Osteoblast (primary cell): ENCODE data around the gene PRRC2A. TPM values are rescaled to one million over a fixed set of nuclear protein-coding genes. Genes with fewer than 3 reads are reported as not detected.

Experiments
- DNase-seq: peaks from one replicate; pipeline ENCODE4 v3.0.0; 2011; ENCODE audit warnings: low spot score, mixed read lengths; ENCODE audit not compliant: insufficient read length; ENCODE audit errors: missing footprints
- H2AFZ ChIP-seq: 2 replicates; pipeline ENCODE4 v1.6.0; 2011; ENCODE audit warnings: mild to moderate bottlenecking, low read length
- H3K27ac ChIP-seq: 2 replicates; pipeline ENCODE4 v1.5.1; 2011; ENCODE audit warnings: mild to moderate bottlenecking, low read depth, low read length, moderate library complexity
- H3K27me3 ChIP-seq: 2 replicates; pipeline ENCODE4 v1.6.0; 2012; ENCODE audit warnings: mild to moderate bottlenecking, control low read depth, inconsistent platforms, low read length, moderate library complexity; ENCODE audit not compliant: insufficient read depth
- H3K36me3 ChIP-seq: 2 replicates; pipeline ENCODE4 v1.5.1; 2011; ENCODE audit warnings: mild to moderate bottlenecking, low read length, control low read depth, moderate library complexity; ENCODE audit not compliant: insufficient read depth
- H3K4me1 ChIP-seq: 2 replicates; pipeline ENCODE4 v1.5.1; 2011; ENCODE audit warnings: mild to moderate bottlenecking, low read length, control low read depth, moderate library complexity; ENCODE audit not compliant: insufficient read depth
- H3K4me2 ChIP-seq: 2 replicates; pipeline ENCODE4 v1.6.0; 2011; ENCODE audit warnings: mild to moderate bottlenecking, low read length; ENCODE audit not compliant: insufficient read depth
- H3K4me3 ChIP-seq: fragments of 200-600 bp; sonication (generic); 3 replicates; pipeline ENCODE4 v1.5.1; 2012; ENCODE audit warnings: mild to moderate bottlenecking, low read length, inconsistent platforms; ENCODE audit not compliant: insufficient read depth
- H3K79me2 ChIP-seq: 2 replicates; pipeline ENCODE4 v1.6.0; 2012; ENCODE audit warnings: mild to moderate bottlenecking, low read length, control low read depth, inconsistent platforms; ENCODE audit not compliant: insufficient read depth
- H3K9me3 ChIP-seq: 2 replicates; pipeline ENCODE4 v1.5.1; 2011; ENCODE audit warnings: low read depth, low read length, control low read depth
- H4K20me1 ChIP-seq: 2 replicates; pipeline ENCODE4 v1.6.0; 2012; ENCODE audit warnings: mild to moderate bottlenecking, low read length, control low read depth; ENCODE audit not compliant: insufficient read depth
- CTCF ChIP-seq: IDR thresholded peaks from 2 replicates; pipeline ENCODE4 v1.5.1; 2011; ENCODE audit warnings: mild to moderate bottlenecking, low read depth, low read length, moderate library complexity; ENCODE audit errors: extremely low read depth
- total RNA-seq: library from RNA; depleted of rRNA; stranded (reverse); fragments of >200 nt; gene quantifications from 2 replicates; pipeline ENCODE4 v1.2.3, GENCODE V29; 2012

Gene PRRC2A
- total RNA-seq, 1 donor: 49.2 TPM

- H2AFZ ChIP-seq: no peak overlapping the region
These were observed 22.5 kb downstream of the PRRC2A start for GRCh38 chr6:31642798-31643570.

GRCh38 chr6:31643818-31644454 is 23.4 kb downstream of the PRRC2A start:
- no peaks in the 10 kb centered on the region for H3K9me3 ChIP-seq
- H4K20me1 ChIP-seq: peaks cover 6% of the 10 kb centered on the region
- no peak overlapping the region for H3K4me3 ChIP-seq
- no peak overlapping the region for H3K4me2 ChIP-seq
- DNase-seq: peak; percentile 80
- no peak overlapping the region for H3K27ac ChIP-seq
- H3K27me3 ChIP-seq: no peaks in the 10 kb centered on the region
- TF ChIP-seq CTCF: no peak
- no peak overlapping the region for H2AFZ ChIP-seq
- peaks cover 86% of the 10 kb centered on the region for H3K36me3 ChIP-seq
- H3K79me2 ChIP-seq: peaks cover 10% of the 10 kb centered on the region
- H3K4me1 ChIP-seq: peaks cover 7% of the 10 kb centered on the region

More at GRCh38 chr6:31642798-31643570, 22.5 kb downstream of the PRRC2A start:
- Histone ChIP-seq H3K36me3 (peaks cover 84% of the 10 kb centered on the region), H3K27ac (no peak overlapping the region), H3K4me3 (no peak overlapping the region), H3K4me1 (peaks cover 7% of the 10 kb centered on the region), H3K9me3 (no peaks in the 10 kb centered on the region), H3K27me3 (no peaks in the 10 kb centered on the region), H3K79me2 (peaks cover 3% of the 10 kb centered on the region), H4K20me1 (peaks cover 3% of the 10 kb centered on the region), H3K4me2 (no peak overlapping the region)
- no peak for TF ChIP-seq CTCF
- peak; percentile 75 for DNase-seq

GRCh38 chr6:31645325-31645724 is 24.8 kb downstream of the PRRC2A start:
- peaks cover 81% of the 10 kb centered on the region for H3K36me3 ChIP-seq

More at GRCh38 chr6:31645325-31645724, 24.8 kb downstream of the PRRC2A start:
- peak; percentile 59 for DNase-seq
- Histone ChIP-seq H3K4me3 (no peak overlapping the region), H3K9me3 (no peaks in the 10 kb centered on the region), H3K27ac (no peak overlapping the region), H3K27me3 (no peaks in the 10 kb centered on the region), H2AFZ (no peak overlapping the region), H4K20me1 (peaks cover 8% of the 10 kb centered on the region), H3K4me2 (no peak overlapping the region), H3K4me1 (no peaks in the 10 kb centered on the region), H3K79me2 (peaks cover 23% of the 10 kb centered on the region)
- TF ChIP-seq CTCF: no peak
